Uterus (tissue), 2 donors: Measurements from ENCODE around the gene ZNF827.

Experiments used
- CTCF ChIP-seq, 4 experiments: fragments of 200-600 bp in 2 of 4; fragments of 450-650 bp in 2 of 4; sonication (generic) in 2 of 4; IDR thresholded peaks; one replicate each; pipeline ENCODE4 v1.5.1; 2016 to 2019; ENCODE audit warnings: antibody characterized with exemption in 4 of 4, mild to moderate bottlenecking in 2 of 4, moderate library complexity in 1 of 4
- POLR2A ChIP-seq, 2 donors: fragments of 450-650 bp; IDR thresholded peaks; one replicate each; pipeline ENCODE4 v1.6.1; 2016; ENCODE audit warnings: antibody characterized with exemption in 2 of 2, mild to moderate bottlenecking in 1 of 2, moderate library complexity in 1 of 2

GRCh38 chr4:145852256-145852839 lies 86.3 kb downstream of the ZNF827 start:
- TF ChIP-seq CTCF (IDR thresholded peaks at IDR 0.05): no peak
- no peak for TF ChIP-seq POLR2A (IDR thresholded peaks at IDR 0.05)
